ENCODE measurements around the gene HERC3. TPM values are rescaled to one million over a fixed set of nuclear protein-coding genes. Genes with fewer than 3 reads are reported as not detected.

The HERC3 gene
- total and polyA plus RNA-seq, 2 of the 13 experiments (the other 11 are each of a cell fraction or from before 2014, with no cell fraction given) = 3.8 to 6.2 TPM

DNA sequence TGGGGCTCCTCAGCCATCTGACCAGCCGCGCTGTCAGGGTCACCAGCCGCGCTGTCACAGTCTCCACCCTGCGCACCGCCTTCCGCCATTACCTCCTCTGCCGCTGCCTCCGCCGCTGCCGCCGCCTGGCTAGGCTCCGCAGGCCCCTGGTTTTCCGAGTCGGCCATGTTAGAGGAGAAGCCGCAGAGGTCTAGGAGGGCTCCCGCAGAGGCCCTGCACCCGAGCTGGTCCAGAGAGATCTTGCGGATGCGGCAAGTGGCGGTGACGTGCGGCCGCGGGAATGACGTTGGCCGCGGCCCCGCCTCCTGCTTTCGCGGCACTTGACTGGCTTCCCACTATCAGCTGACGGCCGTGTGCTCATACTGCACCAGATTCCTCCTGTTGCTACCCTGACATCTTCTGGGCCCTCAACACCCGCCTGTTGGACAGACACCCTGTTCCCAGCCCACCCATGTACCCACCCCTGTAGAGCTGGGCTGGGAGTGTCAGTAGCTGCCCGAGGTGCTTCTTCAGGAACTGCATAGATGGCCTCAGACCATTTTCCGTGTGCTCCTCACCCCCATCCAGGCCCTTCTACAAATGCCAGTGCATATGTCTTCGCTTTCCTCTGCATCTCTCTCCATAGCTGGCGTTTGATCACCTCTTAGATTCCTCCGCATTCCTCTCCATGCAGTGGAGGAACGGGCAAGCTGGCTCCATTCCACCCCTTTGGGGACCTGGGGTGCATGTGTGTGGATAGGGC is 105.5 kb downstream of the HERC3 start, which contains the start of gene NAP1L5 (continued):
- TF ChIP-seq CSRNP2 (CRISPR knock-in tag; conservative IDR thresholded peaks at IDR 0.05; ENCODE audit: low read depth) = no peak
- TF ChIP-seq TAF1 (CRISPR knock-in tag; IDR thresholded peaks at IDR 0.05) = peak; percentile 23; the same call in 1 of the 2 replicates
- TF ChIP-seq, protein P1, sequence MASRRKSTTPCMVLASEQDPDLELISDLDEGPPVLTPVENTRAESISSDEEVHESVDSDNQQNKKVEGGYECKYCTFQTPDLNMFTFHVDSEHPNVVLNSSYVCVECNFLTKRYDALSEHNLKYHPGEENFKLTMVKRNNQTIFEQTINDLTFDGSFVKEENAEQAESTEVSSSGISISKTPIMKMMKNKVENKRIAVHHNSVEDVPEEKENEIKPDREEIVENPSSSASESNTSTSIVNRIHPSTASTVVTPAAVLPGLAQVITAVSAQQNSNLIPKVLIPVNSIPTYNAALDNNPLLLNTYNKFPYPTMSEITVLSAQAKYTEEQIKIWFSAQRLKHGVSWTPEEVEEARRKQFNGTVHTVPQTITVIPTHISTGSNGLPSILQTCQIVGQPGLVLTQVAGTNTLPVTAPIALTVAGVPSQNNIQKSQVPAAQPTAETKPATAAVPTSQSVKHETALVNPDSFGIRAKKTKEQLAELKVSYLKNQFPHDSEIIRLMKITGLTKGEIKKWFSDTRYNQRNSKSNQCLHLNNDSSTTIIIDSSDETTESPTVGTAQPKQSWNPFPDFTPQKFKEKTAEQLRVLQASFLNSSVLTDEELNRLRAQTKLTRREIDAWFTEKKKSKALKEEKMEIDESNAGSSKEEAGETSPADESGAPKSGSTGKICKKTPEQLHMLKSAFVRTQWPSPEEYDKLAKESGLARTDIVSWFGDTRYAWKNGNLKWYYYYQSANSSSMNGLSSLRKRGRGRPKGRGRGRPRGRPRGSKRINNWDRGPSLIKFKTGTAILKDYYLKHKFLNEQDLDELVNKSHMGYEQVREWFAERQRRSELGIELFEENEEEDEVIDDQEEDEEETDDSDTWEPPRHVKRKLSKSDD (CRISPR knock-in tag; IDR thresholded peaks at IDR 0.05; ENCODE audit: low read depth) = peak; percentile 78; the same call in 1 of the 2 replicates
- TF ChIP-seq NCOR1 (IDR thresholded peaks at IDR 0.05; ENCODE audit: borderline replicate concordance, low read length) = no peak
- TF ChIP-seq HMG20B (CRISPR knock-in tag; conservative IDR thresholded peaks at IDR 0.05) = no peak
- peak; percentile 12; the same call in 1 of the 2 replicates for TF ChIP-seq MYC (CRISPR knock-in tag; IDR thresholded peaks at IDR 0.05; ENCODE audit: borderline replicate concordance)
- peak; percentile 48; the same call in 1 of the 2 replicates for TF ChIP-seq ZMYM4 (CRISPR knock-in tag; IDR thresholded peaks at IDR 0.05)
- no peak for TF ChIP-seq GATAD2A (CRISPR knock-in tag; IDR thresholded peaks at IDR 0.05)
- TF ChIP-seq, protein P2, sequence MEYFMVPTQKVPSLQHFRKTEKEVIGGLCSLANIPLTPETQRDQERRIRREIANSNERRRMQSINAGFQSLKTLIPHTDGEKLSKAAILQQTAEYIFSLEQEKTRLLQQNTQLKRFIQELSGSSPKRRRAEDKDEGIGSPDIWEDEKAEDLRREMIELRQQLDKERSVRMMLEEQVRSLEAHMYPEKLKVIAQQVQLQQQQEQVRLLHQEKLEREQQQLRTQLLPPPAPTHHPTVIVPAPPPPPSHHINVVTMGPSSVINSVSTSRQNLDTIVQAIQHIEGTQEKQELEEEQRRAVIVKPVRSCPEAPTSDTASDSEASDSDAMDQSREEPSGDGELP (IDR thresholded peaks at IDR 0.05; ENCODE audit: borderline replicate concordance, low read depth) = peak; percentile 29; the same call in 1 of the 2 replicates
- TF ChIP-seq ZBTB21 (CRISPR knock-in tag; IDR thresholded peaks at IDR 0.05) = peak; percentile 82
- TF ChIP-seq ZNF205 (CRISPR knock-in tag; IDR thresholded peaks at IDR 0.05) = 0 out of 2 replicates have a peak, but pooled peaks have one; percentile 50
- TF ChIP-seq ARNTL (CRISPR knock-in tag; IDR thresholded peaks at IDR 0.05) = 0 out of 2 replicates have a peak, but pooled peaks have one; percentile 25
- TF ChIP-seq ZNF687 (CRISPR knock-in tag; IDR thresholded peaks at IDR 0.05) = peak; percentile 71
- peak; percentile 56 for TF ChIP-seq ZFX (CRISPR knock-in tag; IDR thresholded peaks at IDR 0.05; ENCODE audit: low read depth)
- TF ChIP-seq, protein P3, sequence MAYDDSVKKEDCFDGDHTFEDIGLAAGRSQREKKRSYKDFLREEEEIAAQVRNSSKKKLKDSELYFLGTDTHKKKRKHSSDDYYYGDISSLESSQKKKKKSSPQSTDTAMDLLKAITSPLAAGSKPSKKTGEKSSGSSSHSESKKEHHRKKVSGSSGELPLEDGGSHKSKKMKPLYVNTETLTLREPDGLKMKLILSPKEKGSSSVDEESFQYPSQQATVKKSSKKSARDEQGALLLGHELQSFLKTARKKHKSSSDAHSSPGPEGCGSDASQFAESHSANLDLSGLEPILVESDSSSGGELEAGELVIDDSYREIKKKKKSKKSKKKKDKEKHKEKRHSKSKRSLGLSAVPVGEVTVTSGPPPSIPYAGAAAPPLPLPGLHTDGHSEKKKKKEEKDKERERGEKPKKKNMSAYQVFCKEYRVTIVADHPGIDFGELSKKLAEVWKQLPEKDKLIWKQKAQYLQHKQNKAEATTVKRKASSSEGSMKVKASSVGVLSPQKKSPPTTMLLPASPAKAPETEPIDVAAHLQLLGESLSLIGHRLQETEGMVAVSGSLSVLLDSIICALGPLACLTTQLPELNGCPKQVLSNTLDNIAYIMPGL (CRISPR knock-in tag; IDR thresholded peaks at IDR 0.05; ENCODE audit: borderline replicate concordance in 1 of 2, low read depth in 1 of 2) = peak in 1 of 2 experiments; percentile 32; a peak in 1 of 4 replicates
- 0 out of 2 replicates have a peak, but pooled peaks have one; percentile 51 for TF ChIP-seq KMT2A (CRISPR knock-in tag; IDR thresholded peaks at IDR 0.05)
- no peak for TF ChIP-seq ZNF547 (CRISPR knock-in tag; IDR thresholded peaks at IDR 0.05)
